AG04449 (cell line): ENCODE measurements around the gene OBSCN.

ENCODE experiments used
- CTCF ChIA-PET: fragments of 350-600 bp; formaldehyde crosslinking; extraction: SDS; loops from one replicate; lab custom pipeline; 2021; ENCODE audit warnings: antibody characterized with exemption; lab: Yijun Ruan, JAX
- POLR2A ChIA-PET: fragments of 400-600, 350-600 bp; formaldehyde crosslinking; extraction: SDS; loops from one replicate; lab custom pipeline; 2020; ENCODE audit warnings: antibody characterized with exemption, inconsistent platforms; lab: Yijun Ruan, JAX
- DNase-seq: peaks from one replicate; pipeline ENCODE4 v3.0.0-alpha.2; 2010; ENCODE audit warnings: low read depth, low spot score
- H3K4me3 ChIP-seq: 2 replicates; pipeline ENCODE4 v1.5.1; 2011; ENCODE audit warnings: low read depth, mild to moderate bottlenecking, control low read depth, low read length
- TF ChIP-seq, protein P1 (sequence below): IDR thresholded peaks from one replicate; pipeline ENCODE4 v1.5.1; 2011; ENCODE audit warnings: mild to moderate bottlenecking, moderate library complexity, low read length, control low read depth, inconsistent platforms; ENCODE audit not compliant: insufficient read depth; ENCODE audit errors: missing control alignments

OBSCN gene

DNA sequence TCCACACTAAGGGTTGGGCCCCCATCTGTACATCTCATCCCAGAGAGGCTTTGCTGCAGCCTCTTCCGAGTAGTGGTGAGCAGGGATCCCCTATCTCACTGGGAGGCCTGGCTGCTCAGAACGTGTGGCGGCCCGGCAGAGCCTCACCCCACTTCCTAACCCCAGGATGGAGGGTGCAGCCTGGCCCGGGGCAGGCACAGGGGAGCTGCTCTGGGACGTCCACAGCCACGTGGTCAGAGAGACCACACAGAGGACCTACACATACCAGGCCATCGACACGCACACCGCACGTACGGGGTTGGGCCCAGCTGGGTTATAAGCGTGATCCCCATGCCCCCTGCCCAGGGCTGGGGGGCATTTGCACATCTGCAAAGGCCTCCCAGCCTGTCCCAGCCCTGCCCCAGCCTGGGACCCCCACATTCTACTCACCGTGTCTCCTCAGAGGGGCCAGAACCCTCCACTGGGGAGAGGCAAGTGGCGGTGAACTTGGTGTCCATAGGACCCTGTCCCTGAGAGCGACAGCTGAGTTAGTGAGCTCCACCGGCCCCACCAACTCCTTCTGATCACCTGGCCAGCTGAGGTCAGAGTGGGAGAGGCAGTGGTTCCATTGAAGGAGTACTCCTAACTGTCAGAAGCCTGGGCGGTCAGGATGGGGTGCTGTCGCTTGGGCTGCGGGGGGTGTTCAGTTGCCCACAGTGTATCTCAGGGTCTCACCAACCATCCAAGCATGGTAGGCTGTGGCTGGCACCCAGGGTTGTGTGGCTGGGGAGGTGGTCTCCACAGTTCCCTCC, 157.6 kb downstream of the OBSCN start:
- POLR2A ChIA-PET = no interaction called here
- DNase-seq = no peak
- TF ChIP-seq, protein P1, sequence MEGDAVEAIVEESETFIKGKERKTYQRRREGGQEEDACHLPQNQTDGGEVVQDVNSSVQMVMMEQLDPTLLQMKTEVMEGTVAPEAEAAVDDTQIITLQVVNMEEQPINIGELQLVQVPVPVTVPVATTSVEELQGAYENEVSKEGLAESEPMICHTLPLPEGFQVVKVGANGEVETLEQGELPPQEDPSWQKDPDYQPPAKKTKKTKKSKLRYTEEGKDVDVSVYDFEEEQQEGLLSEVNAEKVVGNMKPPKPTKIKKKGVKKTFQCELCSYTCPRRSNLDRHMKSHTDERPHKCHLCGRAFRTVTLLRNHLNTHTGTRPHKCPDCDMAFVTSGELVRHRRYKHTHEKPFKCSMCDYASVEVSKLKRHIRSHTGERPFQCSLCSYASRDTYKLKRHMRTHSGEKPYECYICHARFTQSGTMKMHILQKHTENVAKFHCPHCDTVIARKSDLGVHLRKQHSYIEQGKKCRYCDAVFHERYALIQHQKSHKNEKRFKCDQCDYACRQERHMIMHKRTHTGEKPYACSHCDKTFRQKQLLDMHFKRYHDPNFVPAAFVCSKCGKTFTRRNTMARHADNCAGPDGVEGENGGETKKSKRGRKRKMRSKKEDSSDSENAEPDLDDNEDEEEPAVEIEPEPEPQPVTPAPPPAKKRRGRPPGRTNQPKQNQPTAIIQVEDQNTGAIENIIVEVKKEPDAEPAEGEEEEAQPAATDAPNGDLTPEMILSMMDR = no peak
- H3K4me3 ChIP-seq = no peak overlapping the region
- CTCF ChIA-PET = no interaction called here

DNA sequence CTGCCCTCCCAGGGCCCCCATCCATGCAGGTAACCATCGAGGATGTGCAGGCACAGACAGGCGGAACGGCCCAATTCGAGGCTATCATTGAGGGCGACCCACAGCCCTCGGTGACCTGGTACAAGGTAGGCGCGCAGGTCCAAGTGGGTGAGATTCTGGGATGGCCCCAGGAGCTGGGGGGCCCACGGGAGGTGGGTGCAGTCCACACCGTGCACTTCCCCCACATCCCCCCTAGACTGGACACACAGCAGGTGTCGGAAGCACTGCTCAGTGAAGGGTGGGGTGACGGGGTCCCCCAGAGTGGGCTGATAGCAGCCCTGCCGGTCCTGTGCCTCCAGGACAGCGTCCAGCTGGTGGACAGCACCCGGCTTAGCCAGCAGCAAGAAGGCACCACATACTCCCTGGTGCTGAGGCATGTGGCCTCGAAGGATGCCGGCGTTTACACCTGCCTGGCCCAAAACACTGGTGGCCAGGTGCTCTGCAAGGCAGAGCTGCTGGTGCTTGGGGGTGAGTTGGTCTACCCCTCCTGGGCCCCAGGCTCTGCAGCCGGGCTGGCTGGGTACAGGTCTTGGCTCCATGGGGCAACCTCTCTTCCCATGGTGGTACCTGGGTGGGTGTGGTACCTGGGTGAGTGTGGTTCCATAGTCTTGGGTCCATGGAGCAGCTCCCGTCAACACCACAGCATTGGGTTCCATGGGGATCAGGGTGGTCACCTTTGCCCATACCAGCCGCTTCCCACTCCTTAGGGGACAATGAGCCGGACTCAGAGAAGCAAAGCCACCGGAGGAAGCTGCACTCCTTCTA, 158.4 kb downstream of the OBSCN start:
- no peak for DNase-seq
- ChIA-PET POLR2A (no interaction called here), CTCF (no interaction called here)
- no peak overlapping the region for H3K4me3 ChIP-seq
- TF ChIP-seq, protein P1 = no peak

DNA sequence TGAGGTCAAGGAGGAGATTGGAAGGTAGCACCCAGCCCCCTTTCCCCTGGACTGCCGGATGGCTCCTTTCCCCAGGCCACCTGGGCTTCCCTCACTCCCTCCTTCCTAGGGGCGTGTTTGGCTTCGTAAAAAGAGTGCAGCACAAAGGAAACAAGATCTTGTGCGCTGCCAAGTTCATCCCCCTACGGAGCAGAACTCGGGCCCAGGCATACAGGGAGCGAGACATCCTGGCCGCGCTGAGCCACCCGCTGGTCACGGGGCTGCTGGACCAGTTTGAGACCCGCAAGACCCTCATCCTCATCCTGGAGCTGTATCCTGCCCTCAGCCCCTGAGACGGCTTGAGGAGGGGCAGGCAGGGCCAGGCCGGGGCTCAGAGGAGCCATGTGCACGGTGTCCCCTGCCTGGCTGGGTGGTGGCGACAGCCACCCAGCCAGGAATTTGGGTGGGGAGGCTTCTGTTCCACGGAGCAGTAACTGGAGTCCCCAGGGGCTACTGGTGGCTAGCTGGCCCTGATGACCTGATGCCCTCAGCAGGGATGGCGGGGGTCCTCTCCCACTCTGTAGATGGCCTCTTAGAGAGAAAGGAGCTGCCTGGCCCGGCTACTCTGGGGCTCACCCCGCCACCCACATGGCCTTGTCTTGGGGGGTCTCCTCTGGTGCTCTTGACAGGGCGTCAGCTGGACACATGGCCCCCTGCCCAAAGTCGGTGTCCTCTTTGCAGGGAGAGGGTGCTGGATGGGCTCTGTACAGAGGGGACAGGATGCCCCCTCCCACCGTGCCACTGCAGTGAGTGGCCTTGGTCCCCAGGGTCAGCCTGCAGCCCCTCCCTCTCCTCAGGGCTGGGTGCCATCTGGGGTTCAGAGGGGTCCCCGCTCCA, 159.3 kb downstream of the OBSCN start:
- H3K4me3 ChIP-seq = no peak overlapping the region
- DNase-seq = no peak
- ChIA-PET POLR2A (no interaction called here), CTCF (no interaction called here)
- TF ChIP-seq, protein P1 = no peak

DNA sequence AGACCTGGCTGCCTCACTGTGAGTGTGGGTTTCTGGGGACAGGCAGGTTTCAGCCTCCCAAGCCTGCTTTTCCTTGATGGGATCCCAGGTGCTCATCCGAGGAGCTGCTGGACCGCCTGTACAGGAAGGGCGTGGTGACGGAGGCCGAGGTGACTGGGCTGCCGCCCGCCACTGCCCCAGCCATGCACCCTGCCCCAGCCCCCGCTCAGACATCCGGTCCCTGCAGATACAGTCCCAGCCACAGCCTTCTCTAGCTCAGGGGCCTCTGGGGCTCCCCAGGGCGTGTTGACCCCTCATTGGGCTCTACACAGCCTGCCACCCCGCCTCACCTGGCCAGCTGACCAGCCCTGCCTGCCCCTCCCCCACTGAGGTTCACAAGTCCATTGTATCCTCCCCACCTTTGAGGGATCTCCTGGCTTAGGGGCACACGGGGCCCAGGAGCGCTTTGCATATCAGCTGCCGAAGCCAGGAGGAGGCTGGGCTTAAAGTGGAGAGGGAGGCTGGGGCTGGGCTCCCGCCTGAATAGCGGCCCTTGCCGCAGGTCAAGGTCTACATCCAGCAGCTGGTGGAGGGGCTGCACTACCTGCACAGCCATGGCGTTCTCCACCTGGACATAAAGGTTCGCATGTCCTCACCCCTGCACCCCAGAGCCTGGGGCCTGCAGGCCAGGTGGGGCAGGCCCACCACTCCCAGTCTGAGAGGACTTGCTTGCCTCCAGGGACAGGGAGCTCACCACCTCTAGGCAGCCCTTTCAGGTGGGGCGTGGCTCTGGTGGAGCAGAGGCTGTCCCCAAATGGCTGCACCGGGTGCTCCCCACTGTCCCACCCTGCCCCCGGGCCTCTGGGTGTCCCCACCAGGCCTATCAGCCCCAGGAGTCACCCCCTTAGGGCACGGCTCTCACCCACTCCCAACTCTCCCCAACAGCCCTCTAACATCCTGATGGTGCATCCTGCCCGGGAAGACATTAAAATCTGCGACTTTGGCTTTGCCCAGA, 160.3 kb downstream of the OBSCN start:
- ChIA-PET POLR2A (no interaction called here), CTCF (no interaction called here)
- H3K4me3 ChIP-seq = no peak overlapping the region
- TF ChIP-seq, protein P1 = no peak
- DNase-seq = no peak

DNA sequence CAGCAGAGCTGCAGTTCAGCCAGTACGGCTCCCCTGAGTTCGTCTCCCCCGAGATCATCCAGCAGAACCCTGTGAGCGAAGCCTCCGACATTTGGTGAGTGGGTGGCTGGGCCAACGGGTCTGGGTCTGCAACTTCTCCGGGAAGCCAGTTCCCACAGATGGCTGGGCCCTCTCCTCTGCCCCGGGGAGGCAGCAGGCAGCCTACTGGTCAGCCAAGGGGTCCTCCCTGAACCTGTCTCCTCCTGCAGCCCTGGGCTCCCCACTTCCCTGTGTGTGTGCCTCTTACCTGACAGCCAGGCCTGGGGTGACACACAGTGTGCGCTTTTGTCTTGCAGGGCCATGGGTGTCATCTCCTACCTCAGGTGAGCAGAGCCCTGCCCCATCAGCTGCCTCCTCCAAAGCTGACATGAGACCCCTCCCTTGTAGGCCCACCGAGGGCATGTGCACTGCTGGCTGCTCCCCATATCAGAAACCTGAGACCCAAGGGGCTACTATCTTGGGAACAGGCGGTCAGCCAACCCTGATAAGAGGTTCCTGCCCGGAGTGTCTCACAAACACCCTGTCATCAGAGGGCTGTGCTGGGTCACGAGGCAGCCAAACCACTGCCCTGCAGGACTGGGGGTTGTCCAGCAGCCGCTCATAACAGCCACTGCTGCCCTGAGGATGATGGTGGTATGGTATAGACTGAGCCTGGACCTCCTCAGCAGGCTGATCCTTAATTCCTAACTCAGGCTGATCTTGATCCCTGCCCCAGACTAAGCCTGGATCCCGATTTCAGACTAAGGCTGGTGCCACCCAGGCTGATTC, 161.2 kb downstream of the OBSCN start:
- H3K4me3 ChIP-seq = no peak overlapping the region
- ChIA-PET POLR2A (no interaction called here), CTCF (no interaction called here)
- no peak for DNase-seq
- TF ChIP-seq, protein P1 = no peak
